Rectal smooth muscle tissue (tissue), 1 donor: ENCODE measurements around the gene RAP1GDS1.
"Not testable (repeated sequence)": the region's sequence is repeated elsewhere in the genome, so short reads cannot be mapped to it uniquely, and the experiment has no call there.

Experiments used
- H3K27ac ChIP-seq: one replicate; pipeline ENCODE4 v1.7.0; 2013; ENCODE audit warnings: low read depth, low read length, inconsistent platforms
- H3K27me3 ChIP-seq: one replicate; pipeline ENCODE4 v1.7.0; 2013; ENCODE audit warnings: low read length; ENCODE audit not compliant: control insufficient read depth, insufficient read depth
- H3K36me3 ChIP-seq: one replicate; pipeline ENCODE4 v1.7.0; 2013; ENCODE audit warnings: low read length; ENCODE audit not compliant: control insufficient read depth, insufficient read depth
- H3K4me1 ChIP-seq: one replicate; pipeline ENCODE4 v1.7.0; 2013; ENCODE audit warnings: low read length; ENCODE audit not compliant: control insufficient read depth, insufficient read depth
- H3K4me3 ChIP-seq: one replicate; pipeline ENCODE4 v1.7.0; 2013; ENCODE audit warnings: low read length
- H3K9ac ChIP-seq: one replicate; pipeline ENCODE4 v1.7.0; 2013; ENCODE audit warnings: low read length

RAP1GDS1 gene

GRCh38 chr4:98369322-98369721, 108.1 kb downstream of the RAP1GDS1 start:
- H3K36me3 ChIP-seq, result no peaks in the 10 kb centered on the region
- no peaks in the 10 kb centered on the region for H3K4me1 ChIP-seq
- H3K27ac ChIP-seq, result no peak overlapping the region
- no peaks in the 10 kb centered on the region for H3K27me3 ChIP-seq
- H3K9ac ChIP-seq, result no peak overlapping the region
- no peak overlapping the region for H3K4me3 ChIP-seq

GRCh38 chr4:98374643-98375042, 113.5 kb downstream of the RAP1GDS1 start:
- Histone ChIP-seq H3K27ac (no peak overlapping the region), H3K36me3 (no peaks in the 10 kb centered on the region), H3K4me1 (no peaks in the 10 kb centered on the region), H3K9ac (no peak overlapping the region), H3K4me3 (no peak overlapping the region), H3K27me3 (no peaks in the 10 kb centered on the region)

GRCh38 chr4:98377559-98377958, 116.4 kb downstream of the RAP1GDS1 start:
- Histone ChIP-seq H3K4me3 (no peak overlapping the region), H3K36me3 (no peaks in the 10 kb centered on the region), H3K27me3 (no peaks in the 10 kb centered on the region), H3K27ac (no peak overlapping the region), H3K4me1 (no peaks in the 10 kb centered on the region), H3K9ac (no peak overlapping the region)

- H3K4me1 ChIP-seq, result no peaks in the 10 kb centered on the region
- no peak overlapping the region for H3K27ac ChIP-seq
- no peaks in the 10 kb centered on the region for H3K27me3 ChIP-seq
- H3K36me3 ChIP-seq, result no peaks in the 10 kb centered on the region
- H3K9ac ChIP-seq, result no peak overlapping the region
- no peak overlapping the region for H3K4me3 ChIP-seq
Observed at GRCh38 chr4:98381306-98381705, 120.1 kb downstream of the RAP1GDS1 start.

GRCh38 chr4:98383431-98384106, 122.4 kb downstream of the RAP1GDS1 start:
- Histone ChIP-seq H3K36me3 (no peaks in the 10 kb centered on the region), H3K4me1 (no peaks in the 10 kb centered on the region), H3K9ac (no peak overlapping the region), H3K27ac (no peak overlapping the region), H3K4me3 (no peak overlapping the region), H3K27me3 (no peaks in the 10 kb centered on the region)

- H3K4me1 ChIP-seq, result no peaks in the 10 kb centered on the region
Observed at GRCh38 chr4:98385831-98386230, 124.6 kb downstream of the RAP1GDS1 start.

GRCh38 chr4:98387345-98388026, 126.3 kb downstream of the RAP1GDS1 start:
- Histone ChIP-seq H3K4me3 (no peak overlapping the region), H3K9ac (no peak overlapping the region), H3K27me3 (no peaks in the 10 kb centered on the region), H3K36me3 (no peaks in the 10 kb centered on the region), H3K4me1 (no peaks in the 10 kb centered on the region), H3K27ac (no peak overlapping the region)

More at GRCh38 chr4:98385831-98386230, 124.6 kb downstream of the RAP1GDS1 start:
- Histone ChIP-seq H3K27me3 (no peaks in the 10 kb centered on the region), H3K9ac (no peak overlapping the region), H3K4me3 (no peak overlapping the region), H3K27ac (no peak overlapping the region), H3K36me3 (no peaks in the 10 kb centered on the region)

GRCh38 chr4:98394134-98394533, 132.9 kb downstream of the RAP1GDS1 start:
- Histone ChIP-seq H3K9ac (no peak overlapping the region), H3K36me3 (no peaks in the 10 kb centered on the region)

GRCh38 chr4:98399915-98400314, 138.7 kb downstream of the RAP1GDS1 start:
- no peaks in the 10 kb centered on the region for H3K4me1 ChIP-seq
- H3K9ac ChIP-seq, result no peak overlapping the region
- no peak overlapping the region for H3K4me3 ChIP-seq
- H3K27me3 ChIP-seq, result no peaks in the 10 kb centered on the region
- no peaks in the 10 kb centered on the region for H3K36me3 ChIP-seq
- H3K27ac ChIP-seq, result no peak overlapping the region

More at GRCh38 chr4:98394134-98394533, 132.9 kb downstream of the RAP1GDS1 start:
- Histone ChIP-seq H3K27ac (no peak overlapping the region), H3K4me1 (no peaks in the 10 kb centered on the region), H3K27me3 (no peaks in the 10 kb centered on the region), H3K4me3 (no peak overlapping the region)

GRCh38 chr4:98406819-98407218, 145.6 kb downstream of the RAP1GDS1 start:
- H3K4me1 ChIP-seq, result no peaks in the 10 kb centered on the region
- H3K9ac ChIP-seq, result no peak overlapping the region
- no peak overlapping the region for H3K4me3 ChIP-seq
- H3K36me3 ChIP-seq, result no peaks in the 10 kb centered on the region
- no peak overlapping the region for H3K27ac ChIP-seq
- H3K27me3 ChIP-seq, result no peaks in the 10 kb centered on the region

- Histone ChIP-seq H3K36me3 (no peaks in the 10 kb centered on the region), H3K9ac (no peak overlapping the region)
Observed at GRCh38 chr4:98411731-98412130, 150.5 kb downstream of the RAP1GDS1 start.

GRCh38 chr4:98416844-98417243, 155.7 kb downstream of the RAP1GDS1 start:
- no peaks in the 10 kb centered on the region for H3K4me1 ChIP-seq
- H3K36me3 ChIP-seq, result no peaks in the 10 kb centered on the region
- no peak overlapping the region for H3K4me3 ChIP-seq

More at GRCh38 chr4:98411731-98412130, 150.5 kb downstream of the RAP1GDS1 start:
- no peak overlapping the region for H3K4me3 ChIP-seq
- no peak overlapping the region for H3K27ac ChIP-seq
- no peaks in the 10 kb centered on the region for H3K27me3 ChIP-seq
- no peaks in the 10 kb centered on the region for H3K4me1 ChIP-seq

GRCh38 chr4:98420151-98420550, 159.0 kb downstream of the RAP1GDS1 start:
- not testable (repeated sequence) for H3K9ac ChIP-seq, H3K4me3 ChIP-seq, H3K4me1 ChIP-seq, H3K27ac ChIP-seq, H3K27me3 ChIP-seq, H3K36me3 ChIP-seq

More at GRCh38 chr4:98416844-98417243, 155.7 kb downstream of the RAP1GDS1 start:
- no peaks in the 10 kb centered on the region for H3K27me3 ChIP-seq
- no peak overlapping the region for H3K9ac ChIP-seq
- H3K27ac ChIP-seq, result no peak overlapping the region
